NB4 (cell line): Measurements from ENCODE around the gene TEC.
A peak's percentile ranks its signal among the peaks of the same experiment; 100 is the strongest.

ENCODE experiments used
- POLR2A ChIP-seq: IDR thresholded peaks from 2 replicates; pipeline ENCODE4 v1.6.1; 2011; ENCODE audit warnings: mild to moderate bottlenecking; ENCODE audit not compliant: insufficient read length; ENCODE audit errors: extremely low read depth
- TF ChIP-seq, protein P1 (sequence below): IDR thresholded peaks from one replicate; pipeline ENCODE4 v1.5.1; 2012; ENCODE audit warnings: low read depth, low read length
- TF ChIP-seq, protein P2 (sequence below): IDR thresholded peaks from 2 replicates; pipeline ENCODE4 v1.6.1; 2011; ENCODE audit warnings: low read depth, low read length

DNA sequence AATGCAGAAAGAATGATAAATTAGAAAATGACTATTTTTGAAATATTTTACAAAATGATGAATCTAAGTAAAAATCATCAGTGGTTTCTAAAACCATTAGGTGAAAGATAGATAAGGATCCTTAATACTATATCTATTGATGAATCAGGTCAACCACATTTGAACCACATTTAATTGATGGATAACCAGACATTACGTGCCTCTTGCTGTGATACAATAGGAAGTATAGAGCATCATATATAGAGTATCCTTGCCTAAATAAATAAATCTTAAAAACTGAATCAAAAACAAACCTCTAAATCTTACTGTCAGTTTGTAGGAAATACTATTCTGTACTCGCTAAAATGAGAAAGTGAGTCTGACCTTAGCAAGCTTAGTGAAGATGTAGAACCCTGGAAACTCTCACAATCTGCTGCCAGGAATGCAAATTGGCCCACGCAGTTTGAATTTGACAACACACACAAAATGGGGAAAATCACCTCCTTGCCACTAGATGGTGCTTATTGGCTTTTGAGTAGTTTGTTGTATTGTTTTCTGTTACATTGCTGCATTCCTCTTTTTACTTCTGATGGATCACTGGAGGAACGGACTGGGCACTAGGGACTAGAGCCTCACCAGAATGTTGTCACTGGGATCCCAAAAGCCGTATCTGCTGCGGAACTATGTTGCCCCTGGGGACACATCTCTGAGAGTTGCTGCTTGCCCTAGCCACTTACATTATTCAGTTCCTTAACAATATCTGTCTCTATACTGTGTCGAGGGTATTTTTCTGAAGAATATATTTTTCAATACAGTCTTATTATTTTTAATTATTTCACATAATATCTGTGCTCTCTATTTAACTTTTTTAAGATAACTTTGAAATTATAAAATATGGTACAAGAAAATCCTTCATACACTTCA, 46.3 kb upstream of the TEC start:
- TF ChIP-seq, protein P1, sequence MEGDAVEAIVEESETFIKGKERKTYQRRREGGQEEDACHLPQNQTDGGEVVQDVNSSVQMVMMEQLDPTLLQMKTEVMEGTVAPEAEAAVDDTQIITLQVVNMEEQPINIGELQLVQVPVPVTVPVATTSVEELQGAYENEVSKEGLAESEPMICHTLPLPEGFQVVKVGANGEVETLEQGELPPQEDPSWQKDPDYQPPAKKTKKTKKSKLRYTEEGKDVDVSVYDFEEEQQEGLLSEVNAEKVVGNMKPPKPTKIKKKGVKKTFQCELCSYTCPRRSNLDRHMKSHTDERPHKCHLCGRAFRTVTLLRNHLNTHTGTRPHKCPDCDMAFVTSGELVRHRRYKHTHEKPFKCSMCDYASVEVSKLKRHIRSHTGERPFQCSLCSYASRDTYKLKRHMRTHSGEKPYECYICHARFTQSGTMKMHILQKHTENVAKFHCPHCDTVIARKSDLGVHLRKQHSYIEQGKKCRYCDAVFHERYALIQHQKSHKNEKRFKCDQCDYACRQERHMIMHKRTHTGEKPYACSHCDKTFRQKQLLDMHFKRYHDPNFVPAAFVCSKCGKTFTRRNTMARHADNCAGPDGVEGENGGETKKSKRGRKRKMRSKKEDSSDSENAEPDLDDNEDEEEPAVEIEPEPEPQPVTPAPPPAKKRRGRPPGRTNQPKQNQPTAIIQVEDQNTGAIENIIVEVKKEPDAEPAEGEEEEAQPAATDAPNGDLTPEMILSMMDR: peak; percentile 71
- TF ChIP-seq, protein P2, sequence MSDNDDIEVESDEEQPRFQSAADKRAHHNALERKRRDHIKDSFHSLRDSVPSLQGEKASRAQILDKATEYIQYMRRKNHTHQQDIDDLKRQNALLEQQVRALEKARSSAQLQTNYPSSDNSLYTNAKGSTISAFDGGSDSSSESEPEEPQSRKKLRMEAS: no peak
- TF ChIP-seq POLR2A: no peak
